ENCODE measurements around the gene PLB1.

Gene PLB1

GRCh38 chr2:28681606-28682005, 185.7 kb downstream of the PLB1 start:
- FAIRE-seq (no peak), DNase-seq (ENCODE audit: low spot score) (no peak)

- peak; percentile 81 for DNase-seq (ENCODE audit: low spot score)
Measured at GRCh38 chr2:28683100-28683706, 187.3 kb downstream of the PLB1 start.

GRCh38 chr2:28684142-28684858, 188.4 kb downstream of the PLB1 start:
- DNase-seq (ENCODE audit: low spot score) = no peak
- no peak for FAIRE-seq

More at GRCh38 chr2:28683100-28683706, 187.3 kb downstream of the PLB1 start:
- no peak for FAIRE-seq

- no peak for DNase-seq (ENCODE audit: low spot score)
- FAIRE-seq = no peak
Measured at GRCh38 chr2:28687171-28687570, 191.3 kb downstream of the PLB1 start.

DNA sequence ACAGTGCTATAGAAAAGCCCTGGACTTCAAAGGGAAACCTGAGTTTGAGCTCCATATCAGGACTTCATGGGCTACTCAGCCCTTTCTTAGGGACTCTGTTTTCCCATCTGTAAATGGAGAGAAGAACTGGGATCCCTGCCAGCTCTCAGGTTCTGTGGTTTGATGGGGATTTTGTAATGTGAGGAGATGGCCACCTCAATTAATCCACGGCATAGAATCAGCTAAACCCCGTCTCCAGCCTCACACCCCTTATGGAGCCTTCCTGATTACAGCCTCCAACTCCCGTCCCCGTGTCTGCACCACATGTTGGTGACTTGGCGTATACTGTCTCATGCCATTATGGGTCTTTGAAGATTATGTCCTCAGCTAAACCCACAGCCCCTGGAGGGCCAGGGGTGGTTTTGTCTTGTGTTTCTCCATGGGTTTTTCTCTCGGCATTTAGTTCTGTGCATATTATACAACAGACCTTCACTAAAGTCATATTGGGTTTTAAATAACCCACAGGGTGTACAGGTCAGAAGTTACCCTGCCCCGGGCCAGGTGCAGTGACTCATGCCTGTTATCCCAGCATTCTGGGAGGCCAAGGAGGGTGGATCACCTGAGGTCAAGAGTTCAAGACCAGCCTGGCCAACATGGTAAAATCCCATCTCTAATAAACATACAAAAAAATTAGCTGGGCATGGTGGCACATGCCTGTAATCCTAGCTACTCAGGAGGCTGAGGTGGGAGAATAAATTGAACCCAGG, 192.0 kb downstream of the PLB1 start:
- FAIRE-seq (no peak), DNase-seq (ENCODE audit: low spot score) (peak; percentile 48)

- DNase-seq (ENCODE audit: low spot score) = no peak
- FAIRE-seq = no peak
Measured at GRCh38 chr2:28688818-28689217, 193.0 kb downstream of the PLB1 start.

DNA sequence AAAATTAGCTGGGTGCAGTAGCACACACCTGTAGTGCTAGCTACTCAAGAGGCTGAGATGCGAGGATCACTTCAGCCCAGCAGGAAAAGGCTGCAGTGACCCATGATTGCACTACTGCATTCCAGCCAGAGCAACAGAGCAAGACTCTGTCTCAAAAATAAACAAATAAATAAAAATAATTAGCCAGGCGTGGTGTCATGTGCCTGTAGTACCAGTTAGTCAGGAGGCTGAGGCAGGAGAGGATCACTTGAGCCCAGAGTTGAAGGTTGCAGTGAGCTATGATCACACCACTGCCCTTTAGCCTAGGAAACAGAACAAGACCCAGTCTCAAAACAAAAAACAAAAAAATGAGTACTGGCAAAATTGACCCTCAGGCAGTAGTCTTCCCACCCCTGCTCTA, 193.9 kb downstream of the PLB1 start:
- FAIRE-seq (no peak), DNase-seq (ENCODE audit: low spot score) (no peak)

DNA sequence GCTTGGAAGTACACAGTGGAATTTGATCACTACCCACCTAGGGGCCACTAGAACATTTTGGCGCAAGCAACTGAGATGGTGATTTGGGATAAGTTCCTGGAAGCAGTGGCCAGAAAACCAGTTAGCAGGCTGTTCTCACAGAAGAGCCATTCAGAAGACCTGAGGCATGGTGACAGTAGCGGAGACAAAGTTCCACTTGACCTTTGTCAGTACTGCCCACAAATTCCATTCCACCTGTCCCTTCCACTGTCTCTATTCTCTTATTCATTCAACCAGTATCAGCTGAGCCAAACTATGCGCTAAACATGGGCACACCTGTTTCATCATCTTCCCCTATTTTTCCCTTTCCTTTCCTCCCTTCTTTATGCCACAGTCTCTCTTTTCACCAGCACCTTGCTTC, 196.6 kb downstream of the PLB1 start:
- FAIRE-seq (no peak), DNase-seq (ENCODE audit: low spot score) (no peak)

GRCh38 chr2:28693223-28693622, 197.4 kb downstream of the PLB1 start:
- DNase-seq (ENCODE audit: low spot score) (no peak), FAIRE-seq (no peak)

All from urothelium cell line (cell line).